Aorta (tissue), 5 donors: ENCODE measurements around the gene IVL. TPM values are rescaled to one million over a fixed set of nuclear protein-coding genes. Genes with fewer than 3 reads are reported as not detected.

Experiments
- ATAC-seq: fragments of 200-7000 bp; cut with Tn5 transposase; one replicate; pipeline ENCODE4 v1.9.1; 2022; ENCODE audit warnings: moderate library complexity; ENCODE audit not compliant: low FRiP score
- DNase-seq, 2 donors: peaks; one replicate each; pipeline ENCODE4 v3.0.0-alpha.2; 2020
- H3K27ac ChIP-seq, 2 donors: one replicate each; pipeline ENCODE4 v1.5.1; 2013; ENCODE audit warnings: low read length in 2 of 2, mild to moderate bottlenecking in 2 of 2, moderate library complexity in 2 of 2, control low read depth in 1 of 2, inconsistent platforms in 1 of 2, low read depth in 1 of 2
- H3K27me3 ChIP-seq, 2 donors: one replicate each; pipeline ENCODE4 v1.6.1; 2013; ENCODE audit warnings: control low read depth in 1 of 2, low read length in 1 of 2, mild to moderate bottlenecking in 1 of 2, moderate library complexity in 1 of 2; ENCODE audit not compliant: insufficient read depth in 2 of 2, control insufficient read depth in 1 of 2
- H3K36me3 ChIP-seq, 2 donors: one replicate each; pipeline ENCODE4 v1.6.1; 2013; ENCODE audit warnings: control low read depth in 1 of 2, low read length in 1 of 2, mild to moderate bottlenecking in 1 of 2; ENCODE audit not compliant: insufficient read depth in 2 of 2, control insufficient read depth in 1 of 2
- H3K4me1 ChIP-seq, 2 donors: one replicate each; pipeline ENCODE4 v1.6.1; 2013; ENCODE audit warnings: low read length in 2 of 2, control low read depth in 1 of 2, mild to moderate bottlenecking in 1 of 2, moderate library complexity in 1 of 2; ENCODE audit not compliant: insufficient read depth in 2 of 2, control insufficient read depth in 1 of 2
- H3K4me3 ChIP-seq, 2 donors: one replicate each; pipeline ENCODE4 v1.5.1; 2013; ENCODE audit warnings: low read length in 2 of 2, control low read depth in 1 of 2, mild to moderate bottlenecking in 1 of 2
- H3K9me3 ChIP-seq: one replicate; pipeline ENCODE4 v1.6.1; 2013; ENCODE audit warnings: mild to moderate bottlenecking, low read length; ENCODE audit not compliant: control insufficient read depth
- WGBS, 2 donors: extraction: QIAGEN DNeasy Blood & Tissue Kit; methylation state at CpG; one replicate each; pipeline ENCODE4 v1.1.7; 2013; 5-methylcytosine and 5-hydroxymethylcytosine counted together
- intact Hi-C, 2 donors: fragments of 100-400 bp; cut with DNase I; formaldehyde crosslinking; loops; one replicate each; pipeline versions ENCODE4 v1.14.2 to v1.15.0; 2022
- polyA plus RNA-seq, 2 donors: library from polyadenylated mRNA; stranded (reverse); fragments of 200-250 nt; gene quantifications; one replicate each; pipeline ENCODE4 v1.2.3, GENCODE V29; 2013
- total RNA-seq, 2 donors: library from RNA; stranded (reverse); fragmentation: NEBNext Ultra II Directional; extraction: Animal tissue kit (Norgen Biotek cat#: 25700); gene quantifications; one replicate each; pipeline ENCODE4 v1.2.1, GENCODE V29; 2021
- donor health status: healthy with polysubstance abuse.
- donor health status: Bipolar disorder and iron deficiency.
- donor health status: DM: no; HTN: no; CAD: no.
- donor health status: DM: no; HTN: no; CAD: no.
- donor health status: DM: yes; HTN: yes; CAD: no.

IVL gene
- total and polyA plus RNA-seq, 4 donors: 0.13 TPM; not detected in 2

DNA sequence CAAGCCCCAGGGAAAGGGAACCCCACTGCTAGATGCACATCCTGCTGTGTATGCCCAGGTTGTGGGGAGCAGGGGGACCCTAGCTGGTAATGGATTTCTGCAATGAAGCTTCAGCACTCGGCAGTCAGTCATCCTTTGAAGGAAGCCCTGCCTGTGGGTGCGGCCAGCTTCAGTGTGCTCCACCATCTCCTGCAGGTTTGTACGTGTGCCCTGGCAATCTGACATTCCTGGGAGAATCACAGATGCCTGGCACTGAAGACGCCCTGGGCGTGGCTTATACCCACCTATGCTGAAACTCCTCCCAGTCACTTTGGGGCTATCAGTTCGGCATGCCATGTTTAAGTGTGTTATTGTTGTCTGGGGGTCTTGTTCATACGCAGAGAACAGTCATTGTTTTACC lies 45.4 kb downstream of the IVL start:
- peaks cover 2% of the 10 kb centered on the region for H3K9me3 ChIP-seq
- intact Hi-C loops: no loop called here
- WGBS, 2 donors: 73 to 74% methylated on average over 7 of the region's 7 CpGs
- H3K27ac ChIP-seq: no peak overlapping the region
- no peak for ATAC-seq
- no peaks in the 10 kb centered on the region for H3K4me1 ChIP-seq
- no peaks in the 10 kb centered on the region for H3K27me3 ChIP-seq
- DNase-seq: no peak
- no peak overlapping the region for H3K4me3 ChIP-seq
- H3K36me3 ChIP-seq: no peaks in the 10 kb centered on the region

DNA sequence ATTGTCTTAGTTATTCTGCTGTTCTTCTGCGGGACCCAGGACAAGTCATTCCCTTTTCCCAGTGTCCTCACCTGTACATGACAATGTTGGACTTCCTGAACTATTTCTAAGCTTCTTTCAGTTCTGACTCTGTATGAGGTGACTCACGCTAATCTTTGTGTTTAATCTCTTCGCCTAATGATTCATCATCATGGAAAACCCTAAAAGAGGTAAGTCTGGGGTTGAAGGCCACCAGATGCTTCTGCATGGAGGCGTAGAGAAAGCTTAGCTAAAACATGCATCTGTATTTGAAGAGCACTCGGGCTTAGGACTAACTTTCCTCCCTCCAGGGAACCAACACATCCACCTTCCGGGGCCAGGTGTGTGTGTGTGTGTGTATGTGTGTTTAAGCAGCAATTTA lies 46.1 kb downstream of the IVL start:
- no peak overlapping the region for H3K27ac ChIP-seq
- no peak for ATAC-seq
- H3K4me3 ChIP-seq: no peak overlapping the region
- H3K27me3 ChIP-seq: no peaks in the 10 kb centered on the region
- intact Hi-C loops: no loop called here
- 76 to 79% methylated on average over 6 of the region's 6 CpGs for WGBS, 2 donors
- H3K36me3 ChIP-seq: no peaks in the 10 kb centered on the region
- no peak for DNase-seq
- no peaks in the 10 kb centered on the region for H3K4me1 ChIP-seq
- H3K9me3 ChIP-seq: peaks cover 2% of the 10 kb centered on the region

DNA sequence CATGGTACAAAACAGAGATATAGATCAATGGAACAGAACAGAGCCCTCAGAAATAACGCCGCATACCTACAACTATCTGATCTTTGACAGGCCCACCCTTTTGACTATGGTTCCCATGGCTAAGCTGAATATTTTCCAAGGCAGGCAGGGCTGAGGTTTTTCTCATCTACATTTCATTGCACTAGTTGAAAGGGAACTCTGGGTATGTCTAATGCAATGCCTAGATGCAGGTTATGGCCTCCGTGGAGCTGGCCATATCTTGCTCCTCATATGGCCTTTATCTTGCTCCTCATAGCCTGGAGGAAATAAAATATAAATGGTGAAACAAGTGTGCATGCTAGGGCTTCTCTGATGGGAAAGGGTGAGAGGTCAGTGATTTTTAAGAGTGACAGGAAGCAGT lies 49.2 kb downstream of the IVL start:
- Histone ChIP-seq H3K27me3 (no peaks in the 10 kb centered on the region), H3K4me1 (no peaks in the 10 kb centered on the region), H3K4me3 (no peak overlapping the region), H3K9me3 (peaks cover 2% of the 10 kb centered on the region), H3K27ac (no peak overlapping the region), H3K36me3 (no peaks in the 10 kb centered on the region)
- ATAC-seq (no peak), DNase-seq (no peak)
- WGBS, 2 donors: 78 to 87% methylated on average over 3 of the region's 3 CpGs
- intact Hi-C loops: no loop called here

DNA sequence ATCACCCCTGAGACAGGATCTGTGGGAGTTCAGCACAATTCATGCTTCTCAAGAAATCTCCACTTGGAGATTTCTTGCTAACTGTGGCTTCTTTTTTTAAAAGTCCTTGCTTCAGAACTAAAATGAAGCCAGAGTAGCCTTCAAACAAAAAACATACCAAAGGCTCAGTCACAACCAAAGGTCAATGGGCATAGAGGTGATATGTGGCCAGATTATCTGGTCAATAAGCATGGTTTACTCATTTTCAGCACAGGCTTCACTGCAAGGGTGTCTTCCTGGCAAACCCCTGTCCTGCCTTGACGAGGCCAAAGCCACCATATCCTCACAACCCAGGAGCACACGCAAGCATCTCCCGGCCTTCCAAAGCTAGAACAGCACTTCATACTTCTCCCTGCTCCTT lies 50.9 kb downstream of the IVL start:
- ATAC-seq (no peak), DNase-seq (no peak)
- WGBS, 2 donors: 76 to 84% methylated on average over 3 of the region's 3 CpGs
- Histone ChIP-seq H3K9me3 (peaks cover 2% of the 10 kb centered on the region), H3K27me3 (no peaks in the 10 kb centered on the region), H3K36me3 (no peaks in the 10 kb centered on the region), H3K4me3 (no peak overlapping the region), H3K27ac (no peak overlapping the region), H3K4me1 (no peaks in the 10 kb centered on the region)
- intact Hi-C loops: no loop called here

DNA sequence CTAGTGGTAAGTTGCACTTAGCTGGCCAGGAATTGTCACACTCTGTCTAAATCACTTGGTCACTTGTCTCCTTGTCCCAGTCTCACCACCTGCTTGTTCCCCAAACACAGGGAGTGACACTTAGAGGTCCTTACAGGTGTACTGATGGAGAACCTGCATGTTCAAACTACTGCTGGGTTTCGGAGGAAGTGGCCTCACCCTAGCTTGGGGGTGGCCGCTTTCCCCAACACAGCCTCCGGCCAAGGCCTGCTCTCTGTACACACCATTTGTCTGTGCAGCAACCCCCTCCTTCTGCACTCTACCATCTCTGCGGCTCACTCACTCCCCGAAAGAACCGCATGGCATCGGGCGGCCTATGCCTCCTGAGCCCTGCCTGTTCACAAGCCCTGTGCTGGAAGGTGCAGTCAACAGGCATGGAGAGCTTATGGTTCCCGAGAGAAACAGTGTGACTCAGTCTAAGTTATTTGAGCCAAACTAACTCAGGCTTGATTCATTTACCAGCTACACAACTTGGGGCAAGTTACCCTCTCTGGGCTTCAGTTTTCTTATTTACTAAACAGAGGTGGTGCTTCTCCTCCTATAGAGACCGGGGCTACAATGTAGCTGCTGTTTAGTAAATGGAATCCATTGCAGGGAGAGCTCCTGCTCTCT lies 51.6 kb downstream of the IVL start:
- H3K36me3 ChIP-seq: no peaks in the 10 kb centered on the region
- no peak for DNase-seq
- intact Hi-C loops: no loop called here
- H3K27ac ChIP-seq: no peak overlapping the region
- no peak overlapping the region for H3K4me3 ChIP-seq
- WGBS, 2 donors: 89 to 91% methylated on average over 10 of the region's 10 CpGs
- H3K9me3 ChIP-seq: peaks cover 2% of the 10 kb centered on the region
- ATAC-seq: no peak
- no peaks in the 10 kb centered on the region for H3K27me3 ChIP-seq
- H3K4me1 ChIP-seq: no peaks in the 10 kb centered on the region

DNA sequence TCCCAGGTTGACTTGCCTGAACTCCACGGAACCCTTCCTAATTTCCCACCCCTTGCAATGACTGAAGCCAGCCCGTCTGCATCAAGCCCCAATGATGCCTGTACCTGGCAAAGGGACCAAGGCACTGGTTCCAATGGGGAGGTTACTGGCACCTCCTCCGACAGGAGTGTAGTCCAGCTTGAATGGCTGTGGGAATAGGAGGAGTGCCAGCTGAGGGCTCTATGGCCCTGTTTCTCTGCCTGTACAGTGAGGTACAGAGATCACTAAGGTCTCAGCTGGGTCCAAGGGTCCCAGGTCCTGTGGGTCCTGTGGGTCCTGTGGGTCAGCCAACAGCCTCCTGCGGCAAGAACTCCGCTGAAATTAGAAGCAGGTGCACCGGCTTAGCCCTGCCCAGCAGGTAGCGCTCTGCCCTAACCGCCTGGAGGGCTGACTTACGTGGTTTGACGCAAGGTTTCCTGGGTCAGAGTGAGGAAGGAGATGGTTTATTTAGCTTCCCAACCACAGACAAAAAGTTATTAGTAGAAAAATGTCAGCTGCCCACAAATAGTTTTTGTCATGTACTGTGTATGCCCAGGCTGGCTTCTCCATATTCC lies 52.2 kb downstream of the IVL start:
- no peaks in the 10 kb centered on the region for H3K36me3 ChIP-seq
- no peak overlapping the region for H3K4me3 ChIP-seq
- intact Hi-C loops: no loop called here
- ATAC-seq: no peak
- DNase-seq: no peak
- no peaks in the 10 kb centered on the region for H3K27me3 ChIP-seq
- H3K27ac ChIP-seq: no peak overlapping the region
- H3K4me1 ChIP-seq: no peaks in the 10 kb centered on the region
- H3K9me3 ChIP-seq: peaks cover 2% of the 10 kb centered on the region
- WGBS, 2 donors: 65% methylated on average over 10 of the region's 10 CpGs

Other genes with a start within 250 kb of the IVL start
- not detected for gene LCE2D, start 245.2 kb upstream of the IVL start, total RNA-seq
- gene LCE2D, start 245.2 kb upstream of the IVL start, polyA plus RNA-seq: not detected
- not detected for gene LCE2C, start 233.3 kb upstream of the IVL start, total RNA-seq
- gene LCE2C, start 233.3 kb upstream of the IVL start, polyA plus RNA-seq: not detected
- gene LCE2B, start 222.4 kb upstream of the IVL start, total RNA-seq: not detected
- not detected for gene LCE2B, start 222.4 kb upstream of the IVL start, polyA plus RNA-seq
- not detected for gene LCE2A, start 210.2 kb upstream of the IVL start, total RNA-seq
- not detected for gene LCE2A, start 210.2 kb upstream of the IVL start, polyA plus RNA-seq
- not detected for gene LCE4A, start 200.4 kb upstream of the IVL start, total RNA-seq
- not detected for gene LCE4A, start 200.4 kb upstream of the IVL start, polyA plus RNA-seq
- gene KPRP, start 150.5 kb upstream of the IVL start, total RNA-seq: not detected
- gene KPRP, start 150.5 kb upstream of the IVL start, polyA plus RNA-seq: not detected
- not detected for gene LCE1F, start 133.4 kb upstream of the IVL start, total RNA-seq
- not detected for gene LCE1F, start 133.4 kb upstream of the IVL start, polyA plus RNA-seq
- gene LCE1E, start 122.3 kb upstream of the IVL start, total RNA-seq: not detected
- not detected for gene LCE1E, start 122.3 kb upstream of the IVL start, polyA plus RNA-seq
- gene LCE1D, start 111.8 kb upstream of the IVL start, total RNA-seq: not detected
- not detected for gene LCE1D, start 111.8 kb upstream of the IVL start, polyA plus RNA-seq
- gene LCE1C, start 101.9 kb upstream of the IVL start, total RNA-seq: not detected
- not detected for gene LCE1C, start 101.9 kb upstream of the IVL start, polyA plus RNA-seq
- gene LCE1B, start 96.6 kb upstream of the IVL start, total RNA-seq: not detected
- not detected for gene LCE1B, start 96.6 kb upstream of the IVL start, polyA plus RNA-seq
- gene LCE1A, start 81.1 kb upstream of the IVL start, total RNA-seq: not detected
- not detected for gene LCE1A, start 81.1 kb upstream of the IVL start, polyA plus RNA-seq
- gene LCE6A, start 65.7 kb upstream of the IVL start, total RNA-seq: not detected
- gene LCE6A, start 65.7 kb upstream of the IVL start, polyA plus RNA-seq: not detected
- gene LCE7A, start 48.5 kb upstream of the IVL start, total RNA-seq: not detected
- gene LCE7A, start 48.5 kb upstream of the IVL start, polyA plus RNA-seq: not detected
- gene SMCP, start 30.2 kb upstream of the IVL start, total RNA-seq: not detected
- gene SMCP, start 30.2 kb upstream of the IVL start, polyA plus RNA-seq: not detected
- gene SPRR5, start 38.7 kb downstream of the IVL start, total RNA-seq: not detected
- gene SPRR5, start 38.7 kb downstream of the IVL start, polyA plus RNA-seq: not detected
- not detected for gene SPRR4, start 62.1 kb downstream of the IVL start, total RNA-seq
- not detected for gene SPRR4, start 62.1 kb downstream of the IVL start, polyA plus RNA-seq
- gene SPRR1A, start 75.5 kb downstream of the IVL start, total RNA-seq: not detected
- gene SPRR1A, start 75.5 kb downstream of the IVL start, polyA plus RNA-seq: not detected
- gene SPRR3, start 93.2 kb downstream of the IVL start, total RNA-seq: under 1 TPM in 1 of 2 donors, not detected in 1; 0.75 TPM
- 10 to 100 TPM in 1 of 2 donors, 1 to 10 TPM in 1; 8.2 to 14.9 TPM for gene SPRR3, start 93.2 kb downstream of the IVL start, polyA plus RNA-seq
- gene SPRR1B, start 122.7 kb downstream of the IVL start, total RNA-seq: not detected
- gene SPRR1B, start 122.7 kb downstream of the IVL start, polyA plus RNA-seq: 1 to 10 TPM in 1 of 2 donors, under 1 TPM in 1; 0.74 to 1.9 TPM
- gene SPRR2D, start 132.6 kb downstream of the IVL start, total RNA-seq: not detected
- 1 to 10 TPM in 1 of 2 donors, under 1 TPM in 1; 0.56 to 2.6 TPM for gene SPRR2D, start 132.6 kb downstream of the IVL start, polyA plus RNA-seq
- gene SPRR2A, start 149.0 kb downstream of the IVL start, total RNA-seq: not detected
- 1 to 10 TPM in 1 of 2 donors, under 1 TPM in 1; 0.95 to 6.0 TPM for gene SPRR2A, start 149.0 kb downstream of the IVL start, polyA plus RNA-seq
- gene SPRR2B, start 163.1 kb downstream of the IVL start, total RNA-seq: not detected
- gene SPRR2B, start 163.1 kb downstream of the IVL start, polyA plus RNA-seq: not detected
- gene SPRR2E, start 186.0 kb downstream of the IVL start, total RNA-seq: not detected
- gene SPRR2E, start 186.0 kb downstream of the IVL start, polyA plus RNA-seq: under 1 TPM; 0.75 to 0.77 TPM
- not detected for gene SPRR2F, start 205.0 kb downstream of the IVL start, total RNA-seq
- not detected for gene SPRR2F, start 205.0 kb downstream of the IVL start, polyA plus RNA-seq
- gene SPRR2G, start 242.3 kb downstream of the IVL start, total RNA-seq: not detected
- gene SPRR2G, start 242.3 kb downstream of the IVL start, polyA plus RNA-seq: not detected